Prostate gland (tissue), 2 donors: ENCODE data around the gene SOX5. TPM values are rescaled to one million over a fixed set of nuclear protein-coding genes. Genes with fewer than 3 reads are reported as not detected.

ENCODE experiments used
- DNase-seq: peaks from one replicate; pipeline ENCODE4 v3.0.0-alpha.2; 2019; ENCODE audit warnings: low spot score
- H3K27ac ChIP-seq, 2 donors: fragments of 200-600 bp; sonication (generic); 2 replicates each; pipeline ENCODE4 v1.5.1; 2017 to 2019
- H3K27me3 ChIP-seq: fragments of 200-600 bp; sonication (generic); replicated peaks from 2 replicates; pipeline ENCODE4 v1.5.1; 2019; ENCODE audit not compliant: insufficient read depth
- H3K36me3 ChIP-seq, 2 donors: fragments of 200-600 bp; sonication (generic); 1 replicate in 1 of 2; 2 replicates in 1 of 2; pipeline versions ENCODE4 v1.5.1 to v1.8.1; 2017 to 2019
- H3K4me1 ChIP-seq: fragments of 200-600 bp; sonication (generic); replicated peaks from 2 replicates; pipeline ENCODE4 v1.5.1; 2019
- H3K4me3 ChIP-seq, 2 donors: fragments of 200-600 bp; sonication (generic); 2 replicates each; pipeline ENCODE4 v1.5.1; 2017 to 2019
- H3K9me3 ChIP-seq: fragments of 200-600 bp; sonication (generic); 2 replicates; pipeline ENCODE4 v1.5.1; 2017
- CTCF ChIP-seq, 4 experiments: fragments of 200-600 bp in 2 of 4; fragments of 450-650 bp in 2 of 4; sonication (generic) in 2 of 4; IDR thresholded peaks; 1 replicate in 3 of 4; 2 replicates in 1 of 4; pipeline ENCODE4 v1.5.1; 2016 to 2019; ENCODE audit warnings: antibody characterized with exemption in 4 of 4, mild to moderate bottlenecking in 2 of 4, moderate library complexity in 2 of 4
- POLR2A ChIP-seq: fragments of 450-650 bp; IDR thresholded peaks from one replicate; pipeline ENCODE4 v1.6.1; 2016; ENCODE audit warnings: antibody characterized with exemption, mild to moderate bottlenecking
- POLR2AphosphoS5 ChIP-seq: sonication (generic); formaldehyde crosslinking; IDR thresholded peaks from one replicate; pipeline ENCODE4 v1.6.1; 2017; ENCODE audit warnings: antibody characterized with exemption
- WGBS: methylation state at CpG from one replicate; pipeline ENCODE4 v1.1.5; 2018; 5-methylcytosine and 5-hydroxymethylcytosine counted together
- intact Hi-C: fragments of 100-400 bp; cut with DNase I; formaldehyde crosslinking; loops from one replicate; pipeline ENCODE4 v1.14.2; 2022
- total RNA-seq, 2 donors: library from RNA; depleted of rRNA; stranded (reverse); fragments of >200 nt; gene quantifications; one replicate each; pipeline ENCODE4 v1.1.0, GENCODE V29; 2016

Gene SOX5
- total RNA-seq, 2 donors from 2014 or later = 3.7 to 7.8 TPM

GRCh38 chr12:23742574-23742973 is 206.9 kb downstream of the SOX5 start:
- intact Hi-C loops = no loop called here
- no peak for DNase-seq
- H3K4me1 ChIP-seq = no peaks in the 10 kb centered on the region
- H3K4me3 ChIP-seq = no peak overlapping the region
- no peaks in the 10 kb centered on the region for H3K9me3 ChIP-seq
- no peaks in the 10 kb centered on the region for H3K27me3 ChIP-seq
- TF ChIP-seq POLR2AphosphoS5 (no peak), CTCF (IDR thresholded peaks at IDR 0.05) (no peak), POLR2A (no peak)
- no peak overlapping the region for H3K27ac ChIP-seq
- WGBS = 97% methylated on average over 3 of the region's 3 CpGs
- H3K36me3 ChIP-seq = no peaks in the 10 kb centered on the region

- Histone ChIP-seq H3K4me3 (no peak overlapping the region), H3K27me3 (no peaks in the 10 kb centered on the region), H3K36me3 (no peaks in the 10 kb centered on the region), H3K9me3 (no peaks in the 10 kb centered on the region), H3K4me1 (no peaks in the 10 kb centered on the region), H3K27ac (no peak overlapping the region)
- no peak for DNase-seq
- no peak for TF ChIP-seq POLR2A
- no peak for TF ChIP-seq POLR2AphosphoS5
- TF ChIP-seq CTCF (IDR thresholded peaks at IDR 0.05) = no peak
- intact Hi-C loops = no loop called here
- WGBS = 95% methylated on average over 4 of the region's 4 CpGs
Observed at GRCh38 chr12:23731493-23731892, 218.0 kb downstream of the SOX5 start.

GRCh38 chr12:23731035-23731434 is 218.4 kb downstream of the SOX5 start:
- WGBS = 92% methylated on average over 3 of the region's 3 CpGs
- intact Hi-C loops = no loop called here
- no peaks in the 10 kb centered on the region for H3K36me3 ChIP-seq
- no peaks in the 10 kb centered on the region for H3K9me3 ChIP-seq
- no peak overlapping the region for H3K4me3 ChIP-seq
- TF ChIP-seq POLR2A (no peak), CTCF (IDR thresholded peaks at IDR 0.05) (no peak), POLR2AphosphoS5 (no peak)
- H3K27ac ChIP-seq = no peak overlapping the region
- no peaks in the 10 kb centered on the region for H3K27me3 ChIP-seq
- H3K4me1 ChIP-seq = no peaks in the 10 kb centered on the region
- DNase-seq = no peak

- intact Hi-C loops = no loop called here
- TF ChIP-seq POLR2AphosphoS5 = no peak
- no peak for TF ChIP-seq POLR2A
- no peak for TF ChIP-seq CTCF (IDR thresholded peaks at IDR 0.05)
Observed at GRCh38 chr12:23729359-23729758, 220.1 kb downstream of the SOX5 start.

GRCh38 chr12:23726646-23727045 is 222.8 kb downstream of the SOX5 start:
- no peak for DNase-seq
- 82% methylated on average over 2 of the region's 2 CpGs for WGBS
- Histone ChIP-seq H3K4me1 (no peaks in the 10 kb centered on the region), H3K9me3 (no peaks in the 10 kb centered on the region), H3K4me3 (no peak overlapping the region), H3K27me3 (no peaks in the 10 kb centered on the region), H3K36me3 (no peaks in the 10 kb centered on the region), H3K27ac (no peak overlapping the region)
- intact Hi-C loops = no loop called here
- TF ChIP-seq POLR2A (no peak), POLR2AphosphoS5 (no peak)

More at GRCh38 chr12:23729359-23729758, 220.1 kb downstream of the SOX5 start:
- no peak for DNase-seq
- Histone ChIP-seq H3K4me1 (no peaks in the 10 kb centered on the region), H3K9me3 (no peaks in the 10 kb centered on the region), H3K27me3 (no peaks in the 10 kb centered on the region), H3K27ac (no peak overlapping the region), H3K4me3 (no peak overlapping the region), H3K36me3 (no peaks in the 10 kb centered on the region)
